Measurements from ENCODE around the gene RPSA. TPM values are rescaled to one million over a fixed set of nuclear protein-coding genes. Genes with fewer than 3 reads are reported as not detected.

RPSA gene
- total RNA-seq, 1 experiment from 2014 or later: 2,486 TPM

DNA sequence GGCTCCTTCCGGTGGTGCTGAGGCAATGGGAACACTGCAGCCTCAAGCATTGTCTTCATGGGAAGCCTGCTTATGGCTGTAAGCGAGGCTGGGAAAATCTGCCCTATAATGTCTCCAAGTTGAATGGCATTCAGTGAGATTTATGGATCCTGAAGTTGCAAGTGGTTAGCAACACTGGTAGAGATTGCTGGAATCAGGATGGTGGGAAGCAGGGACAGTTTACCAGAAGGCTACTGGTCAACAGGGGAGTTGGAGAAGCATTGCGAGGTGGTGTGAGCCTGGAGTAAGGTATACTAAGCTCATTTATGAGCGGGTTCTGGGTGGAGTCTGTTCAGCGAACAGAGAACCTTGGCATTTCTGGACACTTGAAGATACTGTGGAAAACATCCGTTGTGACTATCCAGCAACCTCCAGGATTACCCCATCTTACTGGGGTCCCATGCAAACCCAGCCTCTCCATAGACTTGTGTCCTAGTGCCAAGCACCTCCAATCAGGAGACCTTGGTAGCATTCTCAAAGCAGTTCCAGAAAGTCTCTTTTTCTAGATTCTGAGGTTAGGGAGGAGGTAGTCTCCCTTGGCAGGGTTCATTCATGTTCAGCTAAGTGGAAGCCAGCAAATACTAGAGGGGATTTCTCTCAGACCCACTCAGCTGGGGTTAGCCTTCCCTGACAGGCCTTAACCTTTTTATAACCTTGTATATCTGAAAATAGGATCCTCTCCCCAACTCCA, 7.3 kb downstream of the RPSA start:
- H3K4me2 ChIP-seq (ENCODE audit: low read length): no peak overlapping the region
- ChIA-PET RAD21 (ENCODE audit: low non-redundant PET in 1 of 2, low total read pairs in 2 of 2, uncharacterized antibody in 2 of 2, unreplicated experiment in 2 of 2) (no interaction called here), POLR2A (interaction anchor here (1.9 kb wide), 1 partner anchor 10 kb away, joined by 4 read pairs; no protein-coding TSS in a partner anchor), CTCF (interaction anchor here (1.1 to 4.0 kb wide), 2 partner anchors 33 to 84 kb away, joined by 4 to 37 read pairs; no protein-coding TSS in a partner anchor)
- H3K9me2 ChIP-seq (ENCODE audit: insufficient read depth): no peaks in the 10 kb centered on the region
- BruUV-seq (replicated peaks): no TSS peak
- peak overlapping the region; percentile 54 for H3K27ac ChIP-seq (ENCODE audit: low read depth, low read length)
- peaks cover 0 to 26% of the 10 kb centered on the region in 2 experiments; a peak in 2 of 4 replicates for H3K4me1 ChIP-seq (ENCODE audit: control insufficient read depth in 1 of 2, insufficient read depth in 2 of 2, low read length in 2 of 2)
- intact Hi-C loops (cut with micrococcal nuclease): loop anchor here (10.0 kb wide), 1 partner anchor 901 kb away; no protein-coding TSS in a partner anchor
- peaks cover 42% of the 10 kb centered on the region; the same call in 1 of the 2 replicates for H4K20me1 ChIP-seq (ENCODE audit: insufficient read depth)
- no peak overlapping the region for H2AFZ ChIP-seq (ENCODE audit: low read depth, low read length, poor library complexity, severe bottlenecking)
- no peaks in the 10 kb centered on the region for H3K27me3 ChIP-seq (ENCODE audit: insufficient read depth, low read length)
- no peak for TF ChIP-seq EGR1 (IDR thresholded peaks at IDR 0.05; ENCODE audit: low read depth)
- no peak for TF ChIP-seq CBX3 (IDR thresholded peaks at IDR 0.05; ENCODE audit: low read depth)
- TF ChIP-seq FOSL1 (IDR thresholded peaks at IDR 0.05; ENCODE audit: low read depth): no peak
- TF ChIP-seq JUND (IDR thresholded peaks at IDR 0.05): no peak
- TF ChIP-seq CTCF (IDR thresholded peaks at IDR 0.05 in 2 of 3, conservative IDR thresholded peaks at IDR 0.05 in 1 of 3; ENCODE audit: borderline replicate concordance in 1 of 3, insufficient read depth in 1 of 3, low read depth in 2 of 3, low read length in 2 of 3): no peak
- TF ChIP-seq SP1 (IDR thresholded peaks at IDR 0.05; ENCODE audit: low read depth): no peak
- peak; percentile 45 for TF ChIP-seq POLR2AphosphoS5 (IDR thresholded peaks at IDR 0.05; ENCODE audit: low read depth, low read length)
- TF ChIP-seq EZH2 (IDR thresholded peaks at IDR 0.05): no peak
- ATAC-seq (peak; percentile 6), DNase-seq (ENCODE audit: low read depth, low spot score) (no peak)
- peaks cover 28% of the 10 kb centered on the region for H3K79me2 ChIP-seq (ENCODE audit: insufficient read depth, low read length)
- H3K9me3 ChIP-seq (ENCODE audit: control insufficient read depth in 1 of 2, insufficient read depth in 1 of 2, low read depth in 1 of 2, low read length in 2 of 2): no peaks in the 10 kb centered on the region
- no peak overlapping the region for H3K9ac ChIP-seq (ENCODE audit: low read length)
- peaks cover 33 to 50% of the 10 kb centered on the region in 2 experiments for H3K36me3 ChIP-seq (ENCODE audit: control insufficient read depth in 1 of 2, insufficient read depth in 2 of 2, low read length in 2 of 2)
- H3K4me3 ChIP-seq (replicated peaks in 1 of 2; ENCODE audit: low read depth in 1 of 2, low read length in 2 of 2): no peak overlapping the region
